GM21367 (cell line): Measurements from ENCODE around the gene TRIM44.
"Not testable (repeated sequence)": the region's sequence is repeated elsewhere in the genome, so short reads cannot be mapped to it uniquely, and the experiment has no call there.

Experiments used
- ATAC-seq: cut with Tn5 transposase; IDR thresholded peaks from one replicate; pipeline ENCODE4 v1.9.1; 2021; ENCODE audit not compliant: unreplicated experiment

Gene TRIM44

DNA sequence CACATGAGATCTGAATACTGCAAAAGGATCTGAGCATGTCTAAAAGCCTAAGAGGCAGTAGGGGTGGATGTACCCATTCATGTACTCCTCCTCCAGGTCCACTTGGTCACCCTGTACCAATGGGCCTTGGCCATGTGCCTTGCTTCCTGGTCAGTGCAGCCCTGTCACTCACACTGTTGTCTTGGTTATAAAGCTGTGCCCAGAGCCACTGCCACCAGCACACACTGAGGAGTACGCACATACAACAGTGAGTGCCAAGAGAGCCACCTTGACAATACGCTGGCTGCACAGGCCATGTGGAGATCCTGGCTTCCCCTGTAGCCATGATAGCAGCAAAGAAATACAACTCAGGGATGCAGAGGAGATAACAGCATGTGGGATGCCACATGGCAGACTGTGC, 184.9 kb downstream of the TRIM44 start:
- no peak for ATAC-seq

DNA sequence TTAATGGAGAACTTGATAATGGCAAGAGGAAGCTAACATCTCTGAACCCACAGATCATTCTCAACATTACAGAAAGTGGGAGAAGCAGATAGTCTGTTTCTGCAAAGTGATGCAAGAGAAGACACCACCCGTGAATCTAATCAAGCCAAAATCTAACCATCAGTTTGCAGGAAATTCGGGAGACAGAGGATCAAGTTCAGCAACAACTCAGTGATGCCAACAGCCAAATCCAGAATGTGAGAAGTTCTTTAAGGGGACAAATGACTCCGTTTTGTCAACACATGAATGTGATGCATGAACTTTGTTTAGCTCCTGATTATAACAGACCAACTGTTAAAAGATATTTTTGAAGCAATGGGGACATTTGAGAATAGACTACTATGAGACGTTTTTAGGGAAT, 186.0 kb downstream of the TRIM44 start:
- ATAC-seq, result no peak

GRCh38 chr11:35850191-35850590, 187.6 kb downstream of the TRIM44 start:
- ATAC-seq, result no peak

GRCh38 chr11:35851342-35851741, 188.8 kb downstream of the TRIM44 start:
- no peak for ATAC-seq

- ATAC-seq, result no peak
Measured at GRCh38 chr11:35852056-35852455, 189.5 kb downstream of the TRIM44 start.

- no peak for ATAC-seq
Measured at GRCh38 chr11:35853971-35854370, 191.4 kb downstream of the TRIM44 start.

DNA sequence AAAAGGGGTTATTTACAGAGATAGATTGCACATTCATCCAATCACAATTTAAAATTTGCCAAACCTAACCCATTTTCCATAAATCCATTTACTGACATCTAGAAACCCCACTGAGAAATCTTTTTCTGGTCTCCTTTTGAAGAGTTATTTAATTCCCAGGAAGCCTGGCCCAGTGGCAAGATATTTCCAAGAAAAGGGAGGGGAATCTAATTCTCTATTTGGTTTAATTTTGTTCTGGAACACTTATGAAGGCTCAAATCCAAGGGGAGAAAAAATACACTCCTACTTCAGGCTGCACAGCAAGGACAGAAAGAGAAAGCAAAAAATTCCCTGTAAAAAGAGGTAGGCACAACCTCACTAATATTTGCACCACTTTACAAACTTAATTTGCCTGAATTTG, 193.1 kb downstream of the TRIM44 start:
- ATAC-seq, result no peak

DNA sequence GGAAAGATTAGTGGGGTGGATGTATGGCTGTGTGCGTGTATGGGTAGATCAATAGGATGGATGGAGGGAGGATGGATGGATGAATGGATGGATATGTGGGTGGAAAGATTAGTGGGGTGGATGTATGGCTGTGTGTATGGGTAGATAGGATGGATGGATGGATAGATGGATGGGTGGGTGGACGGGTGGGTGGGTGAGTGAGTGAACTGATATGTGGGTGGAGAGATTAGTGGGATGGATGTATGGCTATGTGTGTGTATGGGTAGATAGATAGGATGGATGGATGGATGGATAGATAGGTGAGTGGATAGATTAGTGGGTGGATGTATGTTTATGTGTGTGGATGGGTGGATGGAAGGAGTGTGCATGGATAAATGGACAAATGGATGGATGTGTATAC, 193.7 kb downstream of the TRIM44 start:
- no peak for ATAC-seq

DNA sequence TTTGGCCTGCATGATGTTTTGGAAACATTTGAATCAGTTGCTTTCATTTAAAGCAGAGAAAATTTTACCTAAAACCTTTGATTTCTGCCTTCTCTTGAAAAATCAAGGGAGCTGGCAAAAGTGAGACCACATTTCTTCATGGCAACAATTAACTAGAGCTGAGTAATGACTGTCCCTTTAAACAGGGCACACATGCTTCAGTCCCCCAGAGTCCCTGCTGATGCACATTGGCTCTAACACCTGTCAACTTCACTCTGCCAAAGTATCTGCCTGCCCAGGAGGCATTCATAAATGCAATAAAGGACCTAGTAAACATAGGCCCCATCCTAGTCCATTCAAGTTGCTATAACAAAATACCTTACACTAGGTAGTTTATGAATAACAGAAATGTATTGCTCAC, 194.2 kb downstream of the TRIM44 start:
- ATAC-seq, result no peak

GRCh38 chr11:35857922-35858321, 195.3 kb downstream of the TRIM44 start:
- ATAC-seq, result no peak

- ATAC-seq, result no peak
Measured at GRCh38 chr11:35859301-35859700, 196.7 kb downstream of the TRIM44 start.

GRCh38 chr11:35860194-35860593, 197.6 kb downstream of the TRIM44 start:
- not testable (repeated sequence) for ATAC-seq

GRCh38 chr11:35861191-35861590, 198.6 kb downstream of the TRIM44 start:
- no peak for ATAC-seq

GRCh38 chr11:35862666-35863065, 200.1 kb downstream of the TRIM44 start:
- no peak for ATAC-seq

DNA sequence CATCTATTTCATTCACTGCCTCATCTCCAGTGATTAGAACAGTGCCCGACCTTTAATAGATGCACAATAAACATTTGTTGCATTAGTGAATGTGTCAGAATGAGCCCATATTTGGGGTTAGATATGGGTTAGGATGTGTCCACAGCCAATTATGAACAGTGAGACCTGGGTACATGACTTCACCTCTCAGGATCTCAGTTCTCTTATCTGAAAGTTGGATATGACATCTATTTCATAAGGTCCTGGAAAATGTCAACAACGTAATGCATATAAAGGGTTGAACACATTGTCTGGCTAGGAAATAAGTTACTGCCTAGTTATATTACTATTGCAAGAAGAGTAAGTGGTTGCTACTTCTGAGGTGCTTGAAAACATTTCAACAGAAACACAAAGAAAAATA, 201.6 kb downstream of the TRIM44 start:
- no peak for ATAC-seq

- ATAC-seq, result no peak
Measured at GRCh38 chr11:35866601-35867000, 204.0 kb downstream of the TRIM44 start.
